ENCODE results near the gene CDH13.

The CDH13 gene

DNA sequence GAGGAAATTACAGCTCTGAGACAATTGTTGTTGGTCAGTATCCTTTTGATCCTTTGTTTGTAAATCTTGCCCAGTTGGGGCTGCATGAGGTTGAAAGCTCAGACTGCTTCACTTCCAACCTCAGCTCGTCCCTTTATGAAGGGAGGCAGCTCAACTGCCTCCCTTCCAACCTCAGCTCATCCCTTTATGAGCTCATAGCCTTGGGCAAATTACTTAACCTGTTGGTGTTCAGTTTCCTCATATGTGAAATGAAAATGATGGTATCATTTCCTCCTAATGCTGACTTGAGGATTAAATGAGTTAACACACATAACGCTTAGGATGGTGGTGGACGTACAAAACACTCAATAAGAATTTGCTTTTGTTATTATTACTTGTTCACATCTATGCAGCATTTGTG lies 265.1 kb downstream of the CDH13 start:
- H3K27ac ChIP-seq (ENCODE audit: extremely low read depth, low read depth, low read length): no peak overlapping the region
- ChIA-PET CTCF (interaction anchor here (0.7 kb wide), 2 partner anchors 11 to 52 kb away, joined by 3 read pairs; no protein-coding TSS in a partner anchor), POLR2A (no interaction called here)
- H3K4me1 ChIP-seq (ENCODE audit: control insufficient read depth, insufficient read depth, low read length): peaks cover 9% of the 10 kb centered on the region
- no peak for TF ChIP-seq ZNF404 (tag by site-specific recombination; IDR thresholded peaks at IDR 0.05)
- TF ChIP-seq, protein P1, sequence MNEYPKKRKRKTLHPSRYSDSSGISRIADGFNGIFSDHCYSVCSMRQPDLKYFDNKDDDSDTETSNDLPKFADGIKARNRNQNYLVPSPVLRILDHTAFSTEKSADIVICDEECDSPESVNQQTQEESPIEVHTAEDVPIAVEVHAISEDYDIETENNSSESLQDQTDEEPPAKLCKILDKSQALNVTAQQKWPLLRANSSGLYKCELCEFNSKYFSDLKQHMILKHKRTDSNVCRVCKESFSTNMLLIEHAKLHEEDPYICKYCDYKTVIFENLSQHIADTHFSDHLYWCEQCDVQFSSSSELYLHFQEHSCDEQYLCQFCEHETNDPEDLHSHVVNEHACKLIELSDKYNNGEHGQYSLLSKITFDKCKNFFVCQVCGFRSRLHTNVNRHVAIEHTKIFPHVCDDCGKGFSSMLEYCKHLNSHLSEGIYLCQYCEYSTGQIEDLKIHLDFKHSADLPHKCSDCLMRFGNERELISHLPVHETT (tag by site-specific recombination; IDR thresholded peaks at IDR 0.05): no peak
- TF ChIP-seq ZNF114 (tag by site-specific recombination; IDR thresholded peaks at IDR 0.05): no peak
- no peak for TF ChIP-seq ZNF239 (tag by site-specific recombination; IDR thresholded peaks at IDR 0.05)
- no peak for TF ChIP-seq ZNF155 (tag by site-specific recombination; IDR thresholded peaks at IDR 0.05)
- TF ChIP-seq TRIM28 (IDR thresholded peaks at IDR 0.05; ENCODE audit: borderline replicate concordance, low read length): no peak
- TF ChIP-seq ZNF248 (tag by site-specific recombination; IDR thresholded peaks at IDR 0.05): no peak
- no peak for TF ChIP-seq ZNF837 (tag by site-specific recombination; IDR thresholded peaks at IDR 0.05)
- no peak for TF ChIP-seq ZNF560 (tag by site-specific recombination; IDR thresholded peaks at IDR 0.05; ENCODE audit: borderline replicate concordance)
- TF ChIP-seq ZNF2 (tag by site-specific recombination; IDR thresholded peaks at IDR 0.05): no peak
- TF ChIP-seq FEZF1 (tag by site-specific recombination; IDR thresholded peaks at IDR 0.05): no peak
- no peak for TF ChIP-seq ZNF843 (tag by site-specific recombination; IDR thresholded peaks at IDR 0.05)
- no peak for TF ChIP-seq ZNF221 (tag by site-specific recombination; IDR thresholded peaks at IDR 0.05; ENCODE audit: borderline replicate concordance)
- no peaks in the 10 kb centered on the region for H3K36me3 ChIP-seq (ENCODE audit: control insufficient read depth in 2 of 2, insufficient read depth in 1 of 2, low read length in 2 of 2)
- H3K9me3 ChIP-seq (ENCODE audit: control insufficient read depth, insufficient read depth, low read depth, low read length): no peaks in the 10 kb centered on the region
- H3K4me3 ChIP-seq (ENCODE audit: low read depth, low read length): no peak overlapping the region

DNA sequence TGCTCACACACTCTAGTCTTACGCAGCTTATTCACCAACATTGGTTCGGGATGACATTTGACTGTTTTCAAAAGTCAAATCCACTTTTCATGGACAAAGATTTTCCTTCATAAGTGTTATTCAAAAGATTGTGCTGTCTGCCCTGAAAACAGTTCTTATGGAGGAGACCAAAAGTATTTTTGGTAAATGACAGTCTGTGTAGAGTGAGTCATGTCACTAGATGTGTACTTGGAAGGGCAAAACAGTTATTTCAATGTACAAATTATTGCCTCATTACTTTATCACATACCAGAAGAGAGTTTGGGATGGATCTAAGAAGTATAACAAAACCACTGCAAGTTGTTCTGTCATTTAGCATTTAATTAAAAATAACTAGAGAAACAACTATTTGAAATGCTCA lies 265.6 kb downstream of the CDH13 start:
- CTCF ChIA-PET: interaction anchor here (0.7 kb wide), 1 partner anchor 52 kb away, joined by 3 read pairs; no protein-coding TSS in a partner anchor

DNA sequence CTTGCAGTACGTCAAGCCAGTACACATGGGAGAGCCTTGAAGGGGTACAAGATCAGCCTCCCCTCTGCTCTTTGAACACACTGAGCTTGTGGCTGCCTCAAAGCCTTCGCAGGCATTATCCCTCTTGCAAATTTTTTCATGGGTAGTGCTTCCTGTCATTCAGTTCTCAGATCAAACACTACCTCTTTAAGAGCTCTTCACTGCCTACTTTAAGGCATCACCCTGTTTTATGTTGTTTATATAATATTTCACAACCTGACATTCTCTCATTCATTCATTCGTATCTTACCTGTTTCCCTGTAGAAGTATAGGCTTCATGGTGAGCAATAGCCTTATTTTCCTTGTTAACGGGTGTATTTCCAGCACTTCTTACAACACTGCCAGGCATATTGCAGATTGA lies 269.1 kb downstream of the CDH13 start:
- H3K9me3 ChIP-seq (ENCODE audit: control insufficient read depth, insufficient read depth, low read depth, low read length): no peaks in the 10 kb centered on the region
- H3K36me3 ChIP-seq (ENCODE audit: control insufficient read depth in 2 of 2, insufficient read depth in 1 of 2, low read length in 2 of 2): no peaks in the 10 kb centered on the region
- H3K4me1 ChIP-seq (ENCODE audit: control insufficient read depth, insufficient read depth, low read length): no peaks in the 10 kb centered on the region
- H3K4me3 ChIP-seq (ENCODE audit: low read depth, low read length): no peak overlapping the region
- ChIA-PET POLR2A (no interaction called here), CTCF (interaction anchor here (0.6 kb wide), 1 partner anchor 1544 kb away, joined by 3 read pairs; no protein-coding TSS in a partner anchor)
- no peak for TF ChIP-seq ZNF629 (tag by site-specific recombination; IDR thresholded peaks at IDR 0.05)
- no peak for TF ChIP-seq ZNF654 (tag by site-specific recombination; IDR thresholded peaks at IDR 0.05; ENCODE audit: low read depth)
- no peak overlapping the region for H3K27ac ChIP-seq (ENCODE audit: extremely low read depth, low read depth, low read length)

More for the DNA sequence above, 265.6 kb downstream of the CDH13 start:
- Histone ChIP-seq H3K4me1 (ENCODE audit: control insufficient read depth, insufficient read depth, low read length) (peaks cover 9% of the 10 kb centered on the region), H3K27ac (ENCODE audit: extremely low read depth, low read depth, low read length) (no peak overlapping the region), H3K36me3 (ENCODE audit: control insufficient read depth in 2 of 2, insufficient read depth in 1 of 2, low read length in 2 of 2) (no peaks in the 10 kb centered on the region), H3K4me3 (ENCODE audit: low read depth, low read length) (no peak overlapping the region), H3K9me3 (ENCODE audit: control insufficient read depth, insufficient read depth, low read depth, low read length) (no peaks in the 10 kb centered on the region)
- POLR2A ChIA-PET: no interaction called here
- no peak for TF ChIP-seq ZNF792 (tag by site-specific recombination; IDR thresholded peaks at IDR 0.05)
- TF ChIP-seq RBAK (tag by site-specific recombination; IDR thresholded peaks at IDR 0.05): no peak
- no peak for TF ChIP-seq ZNF555 (tag by site-specific recombination; conservative IDR thresholded peaks at IDR 0.05)

DNA sequence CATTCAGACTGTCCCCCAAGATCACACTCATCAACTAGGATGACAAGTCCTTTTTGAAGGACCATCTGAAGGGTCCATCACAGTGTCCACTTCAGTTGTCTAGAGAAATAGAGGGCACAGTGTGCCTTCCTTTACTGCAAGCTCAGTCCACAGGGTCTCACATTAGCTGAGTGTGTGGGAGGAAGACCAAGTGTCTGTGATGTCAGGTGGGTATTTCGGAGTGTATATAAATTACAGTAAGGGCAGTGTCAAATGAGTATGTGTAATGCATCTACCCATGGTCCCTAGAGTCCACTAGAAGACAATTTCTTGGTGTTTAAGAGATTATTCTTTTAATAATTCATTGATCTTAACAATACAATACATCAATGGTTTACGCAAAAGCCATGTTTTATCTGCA lies 272.2 kb downstream of the CDH13 start:
- CTCF ChIA-PET: interaction anchor here (0.6 kb wide), 1 partner anchor 259 kb away, joined by 3 read pairs; no protein-coding TSS in a partner anchor
- no peaks in the 10 kb centered on the region for H3K36me3 ChIP-seq (ENCODE audit: control insufficient read depth in 2 of 2, insufficient read depth in 1 of 2, low read length in 2 of 2)
- TF ChIP-seq ZNF350 (tag by site-specific recombination; IDR thresholded peaks at IDR 0.05): no peak
- no peak for TF ChIP-seq MEIS1 (CRISPR knock-in tag; IDR thresholded peaks at IDR 0.05; ENCODE audit: borderline replicate concordance)
- no peaks in the 10 kb centered on the region for H3K9me3 ChIP-seq (ENCODE audit: control insufficient read depth, insufficient read depth, low read depth, low read length)
- H3K4me1 ChIP-seq (ENCODE audit: control insufficient read depth, insufficient read depth, low read length): no peaks in the 10 kb centered on the region
- H3K4me3 ChIP-seq (ENCODE audit: low read depth, low read length): no peak overlapping the region
- no peak overlapping the region for H3K27ac ChIP-seq (ENCODE audit: extremely low read depth, low read depth, low read length)
- POLR2A ChIA-PET: no interaction called here

Measured in HEK293 (cell line).